HepG2 (cell line): Measurements from ENCODE around the gene TNFRSF18. TPM values are rescaled to one million over a fixed set of nuclear protein-coding genes. Genes with fewer than 3 reads are reported as not detected.

Source experiments
- ATF7-NPFF ChIP-seq: sonication (generic); formaldehyde crosslinking; IDR thresholded peaks from 2 replicates; pipeline ENCODE4 v1.8.1; 2023; ENCODE audit warnings: mild to moderate bottlenecking, low read depth, missing genetic modification reagents, moderate library complexity
- BHLHE40 ChIP-seq: IDR thresholded peaks from 2 replicates; pipeline ENCODE4 v1.6.1; 2011; ENCODE audit warnings: low read length, improper control_type of control experiment
- CEBPG ChIP-seq: IDR thresholded peaks from 2 replicates; pipeline ENCODE4 v1.6.1; 2016
- CERS6 ChIP-seq: sonication (generic); formaldehyde crosslinking; IDR thresholded peaks from 2 replicates; pipeline ENCODE4 v1.5.0; 2020; ENCODE audit warnings: missing genetic modification reagents
- ERF ChIP-seq: IDR thresholded peaks from 2 replicates; pipeline ENCODE4 v1.6.1; 2018; ENCODE audit warnings: missing biosample characterization, missing genetic modification reagents
- FOXK1 ChIP-seq: sonication (generic); formaldehyde crosslinking; IDR thresholded peaks from 2 replicates; pipeline ENCODE4 v1.4.0; 2020; ENCODE audit warnings: low read depth, missing genetic modification reagents, borderline replicate concordance
- GRHL1 ChIP-seq: sonication (generic); formaldehyde crosslinking; conservative IDR thresholded peaks from 2 replicates; pipeline ENCODE4 v1.8.0; 2022; ENCODE audit warnings: missing genetic modification reagents
- MED13 ChIP-seq: sonication (generic); formaldehyde crosslinking; IDR thresholded peaks from 2 replicates; pipeline ENCODE4 v1.5.0; 2020; ENCODE audit warnings: missing genetic modification reagents
- MTA1 ChIP-seq: sonication (generic); formaldehyde crosslinking; IDR thresholded peaks from 2 replicates; pipeline ENCODE4 v1.4.0; 2020; ENCODE audit warnings: missing genetic modification reagents, mild to moderate bottlenecking, borderline replicate concordance
- MXD3 ChIP-seq: IDR thresholded peaks from 2 replicates; pipeline ENCODE4 v1.6.1; 2016; ENCODE audit warnings: mild to moderate bottlenecking, missing biosample characterization, missing genetic modification reagents
- NCOR1 ChIP-seq: fragments of 200-600 bp; sonication (generic); IDR thresholded peaks from 2 replicates; pipeline ENCODE4 v1.7.0; 2017; ENCODE audit warnings: antibody characterized with exemption, low read length, borderline replicate concordance
- PAWR ChIP-seq: sonication (generic); formaldehyde crosslinking; IDR thresholded peaks from 2 replicates; pipeline ENCODE4 v1.4.0; 2020; ENCODE audit warnings: missing genetic modification reagents, mild to moderate bottlenecking, borderline replicate concordance
- PRDM15 ChIP-seq: sonication (generic); formaldehyde crosslinking; IDR thresholded peaks from 2 replicates; pipeline ENCODE4 v1.4.0; 2020; ENCODE audit warnings: missing genetic modification reagents
- SIX4 ChIP-seq: sonication (generic); formaldehyde crosslinking; IDR thresholded peaks from 2 replicates; pipeline ENCODE4 v1.4.0; 2020; ENCODE audit warnings: missing genetic modification reagents
- TMF1 ChIP-seq: sonication (generic); formaldehyde crosslinking; IDR thresholded peaks from 2 replicates; pipeline ENCODE4 v1.8.1; 2022; ENCODE audit warnings: low read depth, missing genetic modification reagents
- ZFP36L1 ChIP-seq: sonication (generic); formaldehyde crosslinking; IDR thresholded peaks from 2 replicates; pipeline ENCODE4 v1.8.0; 2022; ENCODE audit warnings: mild to moderate bottlenecking, missing genetic modification reagents, moderate library complexity
- ZNF256 ChIP-seq: sonication (generic); formaldehyde crosslinking; conservative IDR thresholded peaks from 2 replicates; pipeline ENCODE4 v1.4.0; 2020; ENCODE audit warnings: missing genetic modification reagents
- ZNF44 ChIP-seq: sonication (generic); formaldehyde crosslinking; IDR thresholded peaks from 2 replicates; pipeline ENCODE4 v1.5.1; 2020; ENCODE audit warnings: mild to moderate bottlenecking, missing genetic modification reagents
- ZNF496 ChIP-seq: sonication (generic); formaldehyde crosslinking; IDR thresholded peaks from 2 replicates; pipeline ENCODE4 v1.8.1; 2023; ENCODE audit warnings: mild to moderate bottlenecking, moderate library complexity, missing genetic modification reagents; ENCODE audit not compliant: insufficient replicate concordance
- ZNF513 ChIP-seq: sonication (generic); formaldehyde crosslinking; conservative IDR thresholded peaks from 2 replicates; pipeline ENCODE4 v1.5.0; 2020; ENCODE audit warnings: missing genetic modification reagents
- ZNF740 ChIP-seq: sonication (generic); formaldehyde crosslinking; IDR thresholded peaks from 2 replicates; pipeline ENCODE4 v1.4.0; 2020; ENCODE audit warnings: missing genetic modification reagents
- polyA plus RNA-seq, 8 experiments: library from polyadenylated mRNA; depleted of rRNA in 3 of 8; stranded (reverse) in 7 of 8; unstranded in 1 of 8; fragments of >200 nt; fragmentation: Illumina TruSeq in 4 of 8; extraction: Trizol in 4 of 8; gene quantifications; 2 replicates each; pipeline versions ENCODE4 v1.2.1 to v1.2.3, GENCODE V29; 2011 to 2016; ENCODE audit warnings: low read depth in 4 of 8, missing spikeins in 1 of 8, mixed read lengths in 1 of 8; ENCODE audit not compliant: insufficient read depth in 1 of 8
- total RNA-seq, 5 experiments: library from RNA; depleted of rRNA; stranded (reverse); fragments of >200 nt; fragmentation: Illumina TruSeq; extraction: Trizol; gene quantifications; 2 replicates each; pipeline ENCODE4 v1.2.3, GENCODE V29; 2016; ENCODE audit warnings: low read depth in 1 of 5

TNFRSF18 gene
- total and polyA plus RNA-seq, 2 of the 13 experiments (the other 11 are each of a cell fraction or from before 2014, with no cell fraction given), result not detected

- TF ChIP-seq ZNF496 (CRISPR knock-in tag) (no peak), PRDM15 (CRISPR knock-in tag) (0 out of 2 replicates have a peak, but pooled peaks have one; percentile 28), ATF7-NPFF (CRISPR knock-in tag) (no peak), MXD3 (CRISPR knock-in tag) (no peak), ZNF256 (CRISPR knock-in tag) (no peak), PAWR (CRISPR knock-in tag) (0 out of 2 replicates have a peak, but pooled peaks have one; percentile 63), FOXK1 (CRISPR knock-in tag) (no peak), SIX4 (CRISPR knock-in tag) (no peak), TMF1 (CRISPR knock-in tag) (no peak), NCOR1 (no peak), ZFP36L1 (CRISPR knock-in tag) (0 out of 2 replicates have a peak, but pooled peaks have one; percentile 41), MTA1 (CRISPR knock-in tag) (no peak), GRHL1 (no peak), ZNF513 (CRISPR knock-in tag) (no peak), ZNF740 (CRISPR knock-in tag) (0 out of 2 replicates have a peak, but pooled peaks have one; percentile 35), ERF (CRISPR knock-in tag) (no peak), BHLHE40 (no peak), MED13 (no peak), ZNF44 (CRISPR knock-in tag) (0 out of 2 replicates have a peak, but pooled peaks have one; percentile 67), CERS6 (CRISPR knock-in tag) (no peak), CEBPG (CRISPR knock-in tag) (no peak)
These were observed 24.4 kb upstream of the TNFRSF18 start (continued) for GRCh38 chr1:1230656-1231399.
